Gastroesophageal sphincter (tissue), 4 donors: ENCODE measurements around the gene RIPOR2. TPM values are rescaled to one million over a fixed set of nuclear protein-coding genes. Genes with fewer than 3 reads are reported as not detected.
A peak's percentile ranks its signal among the peaks of the same experiment; 100 is the strongest.

ENCODE experiments used
- ATAC-seq: fragments of 150-250 bp; one replicate; pipeline ENCODE4 v1.9.1; 2016; ENCODE audit warnings: mild to moderate bottlenecking, moderate library complexity
- H3K27ac ChIP-seq, 4 donors: fragments of 200-600 bp; sonication (generic) in 3 of 4; 1 replicate in 3 of 4; 2 replicates in 1 of 4; pipeline ENCODE4 v1.5.1; 2016 to 2019
- H3K27me3 ChIP-seq: fragments of 200-600 bp; sonication (generic); one replicate; pipeline ENCODE4 v1.5.1; 2019
- H3K36me3 ChIP-seq, 2 donors: fragments of 200-600 bp; sonication (generic); one replicate each; pipeline ENCODE4 v1.5.1; 2019; ENCODE audit warnings: control low read depth in 1 of 2
- H3K4me1 ChIP-seq, 3 donors: fragments of 200-600 bp; sonication (generic); 1 replicate in 2 of 3; 2 replicates in 1 of 3; pipeline ENCODE4 v1.5.1; 2016 to 2019; ENCODE audit warnings: control low read depth in 2 of 3
- H3K4me3 ChIP-seq, 2 donors: fragments of 200-600 bp; sonication (generic); one replicate each; pipeline ENCODE4 v1.5.1; 2019; ENCODE audit warnings: mild to moderate bottlenecking in 1 of 2, moderate library complexity in 1 of 2
- H3K9me3 ChIP-seq, 3 donors: fragments of 200-600 bp; sonication (generic); one replicate each; pipeline ENCODE4 v1.5.1; 2017 to 2019; ENCODE audit warnings: control low read depth in 2 of 3
- EP300 ChIP-seq: sonication (generic); formaldehyde crosslinking; IDR thresholded peaks from one replicate; pipeline ENCODE4 v1.6.1; 2017; ENCODE audit warnings: antibody characterized with exemption, mild to moderate bottlenecking
- POLR2A ChIP-seq, 2 donors: fragments of 450-650 bp; IDR thresholded peaks; one replicate each; pipeline ENCODE4 v1.6.1; 2017; ENCODE audit warnings: antibody characterized with exemption in 2 of 2, mild to moderate bottlenecking in 2 of 2, moderate library complexity in 1 of 2
- POLR2AphosphoS5 ChIP-seq: sonication (generic); formaldehyde crosslinking; IDR thresholded peaks from one replicate; pipeline ENCODE4 v1.6.1; 2017; ENCODE audit warnings: antibody characterized with exemption
- WGBS, 2 donors: methylation state at CpG; one replicate each; pipeline ENCODE4 v1.1.5; 2018; ENCODE audit warnings: low coverage in 1 of 2; 5-methylcytosine and 5-hydroxymethylcytosine counted together
- total RNA-seq, 4 donors: library from RNA; depleted of rRNA; stranded (reverse); fragments of >200 nt; gene quantifications; one replicate each; pipeline ENCODE4 v1.1.0, GENCODE V29; 2016
- TF ChIP-seq, protein P1 (sequence below), 4 experiments: fragments of 200-600 bp in 2 of 4; fragments of 450-650 bp in 2 of 4; sonication (generic) in 1 of 4; IDR thresholded peaks; one replicate each; pipeline ENCODE4 v1.5.1; 2017 to 2019; ENCODE audit warnings: antibody characterized with exemption in 4 of 4, mild to moderate bottlenecking in 2 of 4, moderate library complexity in 2 of 4

The RIPOR2 gene
- total RNA-seq, 4 donors from 2014 or later, result 1.7 to 14.9 (median 4.2) TPM

DNA sequence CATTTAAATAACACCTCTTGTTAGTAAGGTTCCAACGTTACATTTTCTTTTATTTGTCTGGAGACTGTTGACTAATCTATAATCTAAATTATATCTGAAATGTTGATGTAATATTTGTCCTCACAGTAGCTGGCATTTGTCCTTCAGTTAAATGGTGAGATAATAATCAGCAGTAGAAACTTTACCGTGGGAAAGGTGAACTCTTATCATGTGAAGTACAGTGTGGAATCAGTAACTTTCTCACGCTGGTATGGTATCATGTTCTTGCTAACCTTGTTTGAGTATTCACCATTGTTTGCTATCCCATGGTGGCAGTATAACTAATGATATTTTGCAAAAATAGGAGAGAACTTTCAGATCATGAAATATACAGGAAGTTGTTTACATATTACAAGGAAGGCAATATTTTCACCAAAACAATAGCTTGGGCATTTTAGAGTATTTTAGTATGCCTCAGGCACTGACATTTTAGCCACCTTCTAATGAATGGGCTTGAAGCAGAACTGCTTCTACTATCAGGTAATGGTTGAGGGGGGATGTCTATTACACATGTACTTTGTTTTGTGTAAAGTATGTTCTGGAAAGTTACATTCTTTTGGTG is 156.2 kb downstream of the RIPOR2 start:
- no peak overlapping the region for H3K27ac ChIP-seq
- WGBS, 2 donors, result 52 to 83% methylated on average over 3 of the region's 3 CpGs
- H3K4me3 ChIP-seq, result no peak overlapping the region
- ATAC-seq, result no peak
- TF ChIP-seq POLR2AphosphoS5, result no peak
- no peak for TF ChIP-seq POLR2A (IDR thresholded peaks at IDR 0.05)
- no peak for TF ChIP-seq EP300
- TF ChIP-seq, protein P1, sequence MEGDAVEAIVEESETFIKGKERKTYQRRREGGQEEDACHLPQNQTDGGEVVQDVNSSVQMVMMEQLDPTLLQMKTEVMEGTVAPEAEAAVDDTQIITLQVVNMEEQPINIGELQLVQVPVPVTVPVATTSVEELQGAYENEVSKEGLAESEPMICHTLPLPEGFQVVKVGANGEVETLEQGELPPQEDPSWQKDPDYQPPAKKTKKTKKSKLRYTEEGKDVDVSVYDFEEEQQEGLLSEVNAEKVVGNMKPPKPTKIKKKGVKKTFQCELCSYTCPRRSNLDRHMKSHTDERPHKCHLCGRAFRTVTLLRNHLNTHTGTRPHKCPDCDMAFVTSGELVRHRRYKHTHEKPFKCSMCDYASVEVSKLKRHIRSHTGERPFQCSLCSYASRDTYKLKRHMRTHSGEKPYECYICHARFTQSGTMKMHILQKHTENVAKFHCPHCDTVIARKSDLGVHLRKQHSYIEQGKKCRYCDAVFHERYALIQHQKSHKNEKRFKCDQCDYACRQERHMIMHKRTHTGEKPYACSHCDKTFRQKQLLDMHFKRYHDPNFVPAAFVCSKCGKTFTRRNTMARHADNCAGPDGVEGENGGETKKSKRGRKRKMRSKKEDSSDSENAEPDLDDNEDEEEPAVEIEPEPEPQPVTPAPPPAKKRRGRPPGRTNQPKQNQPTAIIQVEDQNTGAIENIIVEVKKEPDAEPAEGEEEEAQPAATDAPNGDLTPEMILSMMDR (IDR thresholded peaks at IDR 0.05), result no peak
- no peaks in the 10 kb centered on the region for H3K9me3 ChIP-seq
- H3K27me3 ChIP-seq, result no peaks in the 10 kb centered on the region
- H3K4me1 ChIP-seq, result peaks cover 0 to 13% (median 5%) of the 10 kb centered on the region in 3 donors
- H3K36me3 ChIP-seq, result peaks cover 0 to 36% of the 10 kb centered on the region in 2 donors

DNA sequence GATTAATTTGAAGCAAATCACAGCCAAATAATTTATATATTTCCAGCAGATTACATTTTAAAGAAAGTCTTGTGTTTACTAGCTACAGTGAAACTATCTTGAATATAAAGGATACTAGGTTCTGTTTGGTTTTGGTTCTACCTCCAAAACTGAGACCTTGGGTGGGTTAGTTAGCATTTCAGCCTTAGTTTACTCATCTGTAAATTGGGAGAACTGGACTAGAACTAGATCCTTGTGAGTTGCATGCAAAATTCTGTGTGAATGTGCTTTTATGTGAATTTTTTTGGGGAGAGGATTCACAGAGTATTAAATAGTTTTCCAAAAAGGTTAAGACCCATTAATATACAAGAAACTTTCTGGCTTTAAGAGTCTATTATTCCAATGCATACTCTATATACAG is 156.9 kb downstream of the RIPOR2 start:
- no peak overlapping the region for H3K27ac ChIP-seq
- H3K4me3 ChIP-seq, result no peak overlapping the region
- ATAC-seq, result no peak
- H3K4me1 ChIP-seq, result peaks cover 0 to 13% (median 5%) of the 10 kb centered on the region in 3 donors
- TF ChIP-seq POLR2A (IDR thresholded peaks at IDR 0.05) (no peak), POLR2AphosphoS5 (no peak), EP300 (no peak)
- TF ChIP-seq, protein P1 (IDR thresholded peaks at IDR 0.05), result no peak
- no peaks in the 10 kb centered on the region for H3K9me3 ChIP-seq
- no peaks in the 10 kb centered on the region for H3K27me3 ChIP-seq
- peaks cover 0 to 30% of the 10 kb centered on the region in 2 donors for H3K36me3 ChIP-seq

DNA sequence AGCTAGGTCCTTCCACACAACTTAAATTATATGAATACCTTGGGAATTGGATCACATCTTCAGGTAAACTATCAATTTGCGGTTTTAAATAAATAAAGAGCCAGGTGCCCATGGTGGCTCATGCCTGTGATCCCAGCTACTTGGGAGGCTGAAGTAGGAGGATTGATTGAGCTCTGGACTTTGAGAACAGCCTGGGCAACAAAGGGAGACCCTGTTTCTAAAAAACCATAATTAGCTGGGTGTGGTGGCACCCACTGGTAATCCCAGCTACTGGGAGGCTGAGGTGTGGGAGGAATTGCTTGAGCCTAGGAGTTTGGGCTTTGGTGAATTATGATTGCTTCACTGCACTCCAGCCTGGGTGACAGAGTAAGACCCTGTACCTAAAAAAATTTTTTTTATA is 157.6 kb downstream of the RIPOR2 start:
- peaks cover 0 to 24% of the 10 kb centered on the region in 2 donors for H3K36me3 ChIP-seq
- H3K27me3 ChIP-seq, result no peaks in the 10 kb centered on the region
- H3K9me3 ChIP-seq, result no peaks in the 10 kb centered on the region
- H3K27ac ChIP-seq, result no peak overlapping the region
- TF ChIP-seq EP300, result no peak
- TF ChIP-seq POLR2AphosphoS5, result no peak
- TF ChIP-seq POLR2A (IDR thresholded peaks at IDR 0.05), result no peak
- TF ChIP-seq, protein P1 (IDR thresholded peaks at IDR 0.05), result no peak
- H3K4me1 ChIP-seq, result peaks cover 0 to 13% (median 5%) of the 10 kb centered on the region in 3 donors
- H3K4me3 ChIP-seq, result no peak overlapping the region
- no peak for ATAC-seq
- WGBS, 2 donors, result 83 to 100% methylated on average over 1 of the region's 1 CpG

DNA sequence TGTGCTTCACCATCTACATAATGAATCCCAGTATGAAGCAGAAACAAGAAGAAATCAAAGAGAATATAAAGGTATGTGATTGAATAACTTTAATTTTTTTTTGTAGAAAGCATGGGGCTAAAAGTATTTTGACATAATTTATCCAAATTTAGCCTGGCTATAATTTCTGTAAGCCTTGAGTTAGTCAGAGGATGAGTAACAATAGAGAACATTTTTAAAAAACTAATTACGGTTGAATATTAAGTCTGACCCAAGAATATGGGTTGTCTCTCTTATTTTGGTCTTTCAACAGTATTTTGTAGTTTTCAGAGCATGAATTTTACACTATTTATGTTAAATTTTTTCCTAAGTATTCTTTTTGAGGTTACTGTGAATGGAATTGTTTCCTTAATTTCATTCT is 158.5 kb downstream of the RIPOR2 start:
- ATAC-seq, result no peak
- H3K27ac ChIP-seq, result no peak overlapping the region
- no peak overlapping the region for H3K4me3 ChIP-seq
- no peaks in the 10 kb centered on the region for H3K27me3 ChIP-seq
- H3K36me3 ChIP-seq, result peaks cover 0 to 19% of the 10 kb centered on the region in 2 donors
- H3K9me3 ChIP-seq, result no peaks in the 10 kb centered on the region
- peaks cover 0 to 13% (median 5%) of the 10 kb centered on the region in 3 donors for H3K4me1 ChIP-seq
- TF ChIP-seq POLR2AphosphoS5, result no peak
- no peak for TF ChIP-seq EP300
- TF ChIP-seq, protein P1 (IDR thresholded peaks at IDR 0.05), result no peak
- TF ChIP-seq POLR2A (IDR thresholded peaks at IDR 0.05), result no peak
- 50 to 55% methylated on average over 1 of the region's 1 CpG for WGBS, 2 donors

DNA sequence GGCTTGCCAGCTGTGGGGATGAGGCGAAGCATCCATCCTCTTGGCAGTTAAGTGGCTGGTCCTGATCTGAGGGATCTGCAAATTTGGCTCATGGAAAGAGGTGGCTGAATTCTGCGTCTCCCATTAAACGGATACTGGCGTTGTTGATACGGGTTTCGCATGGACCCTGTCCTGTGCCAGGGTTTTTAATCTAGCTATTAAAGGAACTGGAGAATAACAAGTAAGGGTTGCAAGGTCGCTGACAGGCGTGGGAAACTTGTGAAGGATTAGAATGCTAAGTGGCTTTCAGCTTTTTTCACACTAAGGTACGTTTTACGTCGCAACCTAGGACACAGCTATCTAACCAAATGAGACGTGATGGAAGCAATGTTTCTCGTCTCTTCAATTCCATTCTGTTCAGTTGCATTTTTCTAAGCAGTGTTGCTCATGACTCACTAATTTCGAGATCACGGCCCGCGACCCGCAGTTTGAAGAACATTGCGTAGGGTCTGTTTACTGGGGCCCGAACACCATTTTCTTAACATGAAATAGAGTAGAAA is 160.2 kb downstream of the RIPOR2 start:
- Histone ChIP-seq H3K27me3 (no peaks in the 10 kb centered on the region), H3K9me3 (no peaks in the 10 kb centered on the region), H3K36me3 (peaks cover 0 to 5% of the 10 kb centered on the region in 2 donors), H3K4me1 (peaks cover 0 to 13% (median 5%) of the 10 kb centered on the region in 3 donors), H3K4me3 (peak overlapping the region; percentile 86 to 97), H3K27ac (peak overlapping the region; percentile 89 to 99 (median 96))
- WGBS, 2 donors, result 10% methylated on average over 15 to 19 of the region's 20 CpGs
- TF ChIP-seq POLR2AphosphoS5, result no peak
- TF ChIP-seq, protein P1 (IDR thresholded peaks at IDR 0.05), result peak in 1 of 4 experiments; percentile 1
- no peak for ATAC-seq
